OCI-LY1 (cell line): Measurements from ENCODE around the gene YARS1.

Source experiments
- H2AFZ ChIP-seq: fragments of 200-600 bp; sonication (generic), shearing (Covaris generic); 2 replicates; pipeline ENCODE4 v1.6.0; 2014; ENCODE audit warnings: antibody characterized with exemption, mild to moderate bottlenecking, low read length
- H3F3A ChIP-seq: fragments of 200-600 bp; sonication (generic), shearing (Covaris generic); 2 replicates; pipeline ENCODE4 v1.6.0; 2014; ENCODE audit warnings: mild to moderate bottlenecking, antibody characterized with exemption, low read length, moderate library complexity; ENCODE audit not compliant: insufficient read depth
- H3K27ac ChIP-seq: fragments of 200-600 bp; sonication (generic); 2 replicates; pipeline ENCODE4 v1.5.1; 2014; ENCODE audit warnings: low read length, mixed run types, mild to moderate bottlenecking, low read depth; ENCODE audit not compliant: poor library complexity, severe bottlenecking
- H3K27me3 ChIP-seq: fragments of 200-600 bp; sonication (generic); 2 replicates; pipeline ENCODE4 v1.6.0; 2014; ENCODE audit warnings: antibody characterized with exemption, mild to moderate bottlenecking, low read length, moderate library complexity; ENCODE audit not compliant: insufficient read depth
- H3K36me3 ChIP-seq: fragments of 200-600 bp; sonication (generic); 2 replicates; pipeline ENCODE4 v1.6.1; 2014; ENCODE audit warnings: mild to moderate bottlenecking, antibody characterized with exemption, low read length, moderate library complexity, mixed read lengths; ENCODE audit not compliant: insufficient read depth
- H3K4me1 ChIP-seq: fragments of 200-600 bp; sonication (generic); 2 replicates; pipeline ENCODE4 v1.5.1; 2014; ENCODE audit warnings: mild to moderate bottlenecking, low read length, moderate library complexity; ENCODE audit not compliant: insufficient read depth, severe bottlenecking
- H3K4me2 ChIP-seq: fragments of 200-600 bp; sonication (generic), shearing (Covaris generic); 2 replicates; pipeline ENCODE4 v1.6.1; 2014; ENCODE audit warnings: low read length
- H3K4me3 ChIP-seq: fragments of 200-600 bp; sonication (generic); 2 replicates; pipeline ENCODE4 v1.5.1; 2014; ENCODE audit warnings: low read length, low read depth, mild to moderate bottlenecking, mixed read lengths; ENCODE audit not compliant: poor library complexity, severe bottlenecking
- H3K79me2 ChIP-seq: fragments of 200-600 bp; shearing (Covaris generic); 2 replicates; pipeline ENCODE4 v1.6.1; 2016; ENCODE audit warnings: mixed run types, low read length, mixed read lengths; ENCODE audit not compliant: insufficient read depth
- H3K9ac ChIP-seq: fragments of 200-600 bp; sonication (generic), shearing (Covaris generic); 2 replicates; pipeline ENCODE4 v1.6.1; 2014; ENCODE audit warnings: mild to moderate bottlenecking, low read length, mixed read lengths
- H3K9me2 ChIP-seq: fragments of 200-600 bp; sonication (generic), shearing (Covaris generic); 2 replicates; pipeline ENCODE4 v1.6.1; 2014; ENCODE audit warnings: low read depth, mild to moderate bottlenecking, low read length, mixed read lengths
- H3K9me3 ChIP-seq: fragments of 200-600 bp; shearing (Covaris generic); 2 replicates; pipeline ENCODE4 v1.6.1; 2014; ENCODE audit warnings: low read length, mixed read lengths
- H4K20me1 ChIP-seq: fragments of 200-600 bp; sonication (generic), shearing (Covaris generic); 2 replicates; pipeline ENCODE4 v1.6.0; 2016; ENCODE audit warnings: mild to moderate bottlenecking, low read length; ENCODE audit not compliant: insufficient read depth
- CTCF ChIP-seq: fragments of 200-600 bp; sonication (generic), shearing (Covaris generic); IDR thresholded peaks from 2 replicates; pipeline ENCODE4 v1.5.1; 2017; ENCODE audit warnings: mild to moderate bottlenecking, antibody characterized with exemption, low read length, moderate library complexity, mixed read lengths
- EZH2 ChIP-seq: fragments of 200-600 bp; sonication (generic), shearing (Covaris generic); IDR thresholded peaks from 2 replicates; pipeline ENCODE4 v1.8.0; 2017; ENCODE audit warnings: borderline replicate concordance, mixed run types, mild to moderate bottlenecking, antibody characterized with exemption, low read length, moderate library complexity, mixed read lengths

The YARS1 gene

GRCh38 chr1:32780005-32780404 lies 37.2 kb downstream of the YARS1 start:
- Histone ChIP-seq H3K27me3 (no peaks in the 10 kb centered on the region), H3K9me2 (no peaks in the 10 kb centered on the region), H3K9ac (no peak overlapping the region), H3K9me3 (no peaks in the 10 kb centered on the region), H3K4me1 (no peaks in the 10 kb centered on the region), H3K27ac (no peak overlapping the region), H2AFZ (no peak overlapping the region), H3K36me3 (peaks cover 87% of the 10 kb centered on the region), H3F3A (no peaks in the 10 kb centered on the region), H3K79me2 (no peaks in the 10 kb centered on the region), H3K4me2 (no peak overlapping the region), H3K4me3 (no peak overlapping the region), H4K20me1 (no peaks in the 10 kb centered on the region)
- no peak for TF ChIP-seq EZH2
- no peak for TF ChIP-seq CTCF

GRCh38 chr1:32779242-32779641 lies 37.9 kb downstream of the YARS1 start:
- Histone ChIP-seq H3K27me3 (no peaks in the 10 kb centered on the region), H3K9me3 (no peaks in the 10 kb centered on the region), H3K9ac (no peak overlapping the region), H2AFZ (no peak overlapping the region), H3K4me1 (no peaks in the 10 kb centered on the region), H3K27ac (no peak overlapping the region), H3K4me2 (no peak overlapping the region), H3F3A (no peaks in the 10 kb centered on the region), H3K79me2 (no peaks in the 10 kb centered on the region), H3K4me3 (no peak overlapping the region), H4K20me1 (no peaks in the 10 kb centered on the region), H3K36me3 (peaks cover 83% of the 10 kb centered on the region), H3K9me2 (no peaks in the 10 kb centered on the region)
- TF ChIP-seq EZH2 (no peak), CTCF (no peak)

- no peaks in the 10 kb centered on the region for H3K9me3 ChIP-seq
- H3K36me3 ChIP-seq: peaks cover 49% of the 10 kb centered on the region
- H3K4me3 ChIP-seq: no peak overlapping the region
- H3K27ac ChIP-seq: no peak overlapping the region
- no peaks in the 10 kb centered on the region for H3K9me2 ChIP-seq
- no peaks in the 10 kb centered on the region for H3K4me1 ChIP-seq
- H3F3A ChIP-seq: no peaks in the 10 kb centered on the region
- TF ChIP-seq EZH2 (no peak), CTCF (no peak)
- H3K79me2 ChIP-seq: no peaks in the 10 kb centered on the region
- H4K20me1 ChIP-seq: no peaks in the 10 kb centered on the region
- no peak overlapping the region for H3K9ac ChIP-seq
- no peaks in the 10 kb centered on the region for H3K27me3 ChIP-seq
- no peak overlapping the region for H2AFZ ChIP-seq
- H3K4me2 ChIP-seq: no peak overlapping the region
Measured at GRCh38 chr1:32775640-32776337, 41.4 kb downstream of the YARS1 start.
